Breast epithelium (tissue), 3 donors: Measurements from ENCODE around the gene SAP30BP.

Experiments used
- POLR2A ChIP-seq: fragments of 450-650 bp; IDR thresholded peaks from one replicate; pipeline ENCODE4 v1.6.1; 2016; ENCODE audit warnings: antibody characterized with exemption, mild to moderate bottlenecking, moderate library complexity
- POLR2AphosphoS5 ChIP-seq, 3 donors: sonication (generic); formaldehyde crosslinking; IDR thresholded peaks; one replicate each; pipeline ENCODE4 v1.6.1; 2017; ENCODE audit warnings: antibody characterized with exemption in 3 of 3
- TF ChIP-seq, protein P1 (sequence below), 3 donors: fragments of 450-650 bp; IDR thresholded peaks; one replicate each; pipeline ENCODE4 v1.5.1; 2016 to 2017; ENCODE audit warnings: antibody characterized with exemption in 3 of 3, mild to moderate bottlenecking in 3 of 3, moderate library complexity in 3 of 3

DNA sequence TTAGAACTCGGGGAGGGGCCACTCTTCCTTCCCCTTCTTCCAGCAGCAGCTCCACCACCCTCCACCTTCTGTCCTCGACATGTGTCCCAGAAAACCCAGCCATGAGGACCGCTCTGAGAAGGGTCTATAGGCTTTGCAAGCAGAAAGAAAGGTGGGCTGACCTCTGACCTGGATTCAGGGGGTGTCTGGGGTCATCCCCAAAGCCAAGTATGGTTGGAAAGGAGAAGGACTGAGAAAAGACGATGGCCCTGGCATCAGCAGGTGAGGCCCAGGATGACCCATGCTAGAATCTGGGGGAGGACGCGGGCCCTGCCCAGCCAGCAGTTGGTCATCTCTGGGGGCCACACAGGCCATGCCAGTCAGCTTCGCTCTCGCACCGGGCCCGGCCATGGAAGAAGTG is 40.0 kb upstream of the SAP30BP start:
- TF ChIP-seq, protein P1, sequence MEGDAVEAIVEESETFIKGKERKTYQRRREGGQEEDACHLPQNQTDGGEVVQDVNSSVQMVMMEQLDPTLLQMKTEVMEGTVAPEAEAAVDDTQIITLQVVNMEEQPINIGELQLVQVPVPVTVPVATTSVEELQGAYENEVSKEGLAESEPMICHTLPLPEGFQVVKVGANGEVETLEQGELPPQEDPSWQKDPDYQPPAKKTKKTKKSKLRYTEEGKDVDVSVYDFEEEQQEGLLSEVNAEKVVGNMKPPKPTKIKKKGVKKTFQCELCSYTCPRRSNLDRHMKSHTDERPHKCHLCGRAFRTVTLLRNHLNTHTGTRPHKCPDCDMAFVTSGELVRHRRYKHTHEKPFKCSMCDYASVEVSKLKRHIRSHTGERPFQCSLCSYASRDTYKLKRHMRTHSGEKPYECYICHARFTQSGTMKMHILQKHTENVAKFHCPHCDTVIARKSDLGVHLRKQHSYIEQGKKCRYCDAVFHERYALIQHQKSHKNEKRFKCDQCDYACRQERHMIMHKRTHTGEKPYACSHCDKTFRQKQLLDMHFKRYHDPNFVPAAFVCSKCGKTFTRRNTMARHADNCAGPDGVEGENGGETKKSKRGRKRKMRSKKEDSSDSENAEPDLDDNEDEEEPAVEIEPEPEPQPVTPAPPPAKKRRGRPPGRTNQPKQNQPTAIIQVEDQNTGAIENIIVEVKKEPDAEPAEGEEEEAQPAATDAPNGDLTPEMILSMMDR (IDR thresholded peaks at IDR 0.05): no peak
- TF ChIP-seq POLR2A (no peak), POLR2AphosphoS5 (IDR thresholded peaks at IDR 0.05) (no peak)
